Measurements from ENCODE around the gene TSSK6. TPM values are rescaled to one million over a fixed set of nuclear protein-coding genes. Genes with fewer than 3 reads are reported as not detected.

Gene TSSK6
- total RNA-seq: 0.77 TPM
- long read RNA-seq: 0 reads

DNA sequence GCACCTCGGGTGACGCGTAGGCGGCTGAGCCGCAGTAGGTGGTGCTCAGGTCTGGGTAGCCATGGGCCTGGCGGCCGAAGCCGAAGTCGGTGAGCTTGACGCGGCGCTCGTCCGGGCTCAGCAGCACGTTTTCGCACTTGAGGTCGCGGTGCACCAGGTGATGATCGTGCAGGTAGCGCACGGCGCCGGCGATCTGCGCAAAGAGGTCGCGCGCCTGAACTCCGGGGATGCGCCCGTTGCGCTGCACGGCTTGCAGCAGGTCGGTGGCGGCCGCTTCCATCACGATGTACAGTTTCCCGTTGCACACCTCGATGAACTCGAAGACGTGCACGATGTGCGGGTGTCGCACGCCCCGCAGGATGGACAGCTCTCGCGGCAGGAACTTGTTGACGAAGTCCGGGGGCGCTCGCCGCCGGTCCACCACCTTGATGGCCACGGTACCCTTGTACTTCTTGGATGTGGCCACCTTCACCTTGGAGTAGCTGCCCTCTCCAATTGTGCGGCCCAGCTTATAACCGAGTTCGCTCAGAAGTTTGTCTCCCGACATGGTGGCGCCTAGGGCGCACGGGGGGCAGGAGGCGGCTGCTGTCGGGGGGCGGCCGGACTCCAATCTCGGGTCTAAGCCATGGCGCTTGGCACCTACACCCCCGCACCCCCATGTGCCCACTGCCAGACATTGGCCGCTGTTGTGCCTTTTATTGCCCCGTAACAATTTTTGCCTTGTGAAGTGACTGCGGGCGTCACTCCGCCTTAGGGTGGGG, at the start of gene TSSK6:
TSSK6 (minus strand) TSS at position 668 of the 761 bp plus-strand sequence; CDS start at position 547, 121 bp downstream.
- intact Hi-C loops (cut with micrococcal nuclease): no loop called here
- Histone ChIP-seq H3K36me3 (peaks cover 10% of the 10 kb centered on the region), H3K27me3 (ENCODE audit: low read depth) (no peaks in the 10 kb centered on the region), H3K4me1 (peaks cover 53% of the 10 kb centered on the region), H3K4me3 (peak within 1 kb of the TSS; percentile 79), H3K9me3 (replicated peaks) (peaks cover 10% of the 10 kb centered on the region), H3K27ac (replicated peaks) (peak within 1 kb of the TSS; percentile 92)
- DNase-seq: no peak
- no peak for TF ChIP-seq CTCF (IDR thresholded peaks at IDR 0.05; ENCODE audit: borderline replicate concordance)

DNA sequence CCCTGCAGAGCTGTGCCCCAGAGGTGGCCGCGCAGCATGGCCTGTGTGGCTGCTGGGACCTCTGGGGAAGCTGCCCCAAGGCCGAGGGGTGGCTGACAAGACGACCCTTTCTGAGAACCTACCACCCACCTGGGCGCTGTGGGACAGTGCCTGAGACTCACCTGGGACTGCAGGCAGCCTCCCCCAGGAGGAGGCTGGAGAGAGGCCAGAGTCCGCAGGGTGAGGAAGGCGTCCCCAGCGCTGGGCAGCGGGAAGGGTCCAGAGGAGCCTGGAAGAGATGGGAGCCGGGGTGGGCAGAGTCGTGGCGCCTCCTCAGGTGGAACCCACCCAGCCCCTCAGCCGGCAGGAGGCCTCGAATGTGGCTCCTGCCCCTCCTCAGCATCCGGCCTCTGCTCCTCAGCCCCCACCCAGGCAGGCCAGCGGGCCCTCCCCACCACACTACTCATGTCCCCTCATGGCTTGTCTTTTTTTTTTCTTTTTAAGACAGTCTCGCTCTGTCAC, 48.0 kb upstream of the TSSK6 start:
- Histone ChIP-seq H3K27ac (replicated peaks) (no peak overlapping the region), H3K4me1 (no peaks in the 10 kb centered on the region), H3K4me3 (no peak overlapping the region), H3K36me3 (no peaks in the 10 kb centered on the region), H3K27me3 (ENCODE audit: low read depth) (no peaks in the 10 kb centered on the region), H3K9me3 (replicated peaks) (no peaks in the 10 kb centered on the region)
- TF ChIP-seq CTCF (IDR thresholded peaks at IDR 0.05; ENCODE audit: borderline replicate concordance): no peak
- intact Hi-C loops (cut with micrococcal nuclease): no loop called here
- DNase-seq: no peak

- H3K27me3 ChIP-seq (ENCODE audit: low read depth): no peaks in the 10 kb centered on the region
- DNase-seq: no peak
- H3K36me3 ChIP-seq: no peaks in the 10 kb centered on the region
- H3K4me1 ChIP-seq: no peaks in the 10 kb centered on the region
- TF ChIP-seq CTCF (IDR thresholded peaks at IDR 0.05; ENCODE audit: borderline replicate concordance): no peak
- no peaks in the 10 kb centered on the region for H3K9me3 ChIP-seq (replicated peaks)
- intact Hi-C loops (cut with micrococcal nuclease): no loop called here
- no peak overlapping the region for H3K27ac ChIP-seq (replicated peaks)
- no peak overlapping the region for H3K4me3 ChIP-seq
Measured at GRCh38 chr19:19562665-19563347, 47.5 kb upstream of the TSSK6 start.

DNA sequence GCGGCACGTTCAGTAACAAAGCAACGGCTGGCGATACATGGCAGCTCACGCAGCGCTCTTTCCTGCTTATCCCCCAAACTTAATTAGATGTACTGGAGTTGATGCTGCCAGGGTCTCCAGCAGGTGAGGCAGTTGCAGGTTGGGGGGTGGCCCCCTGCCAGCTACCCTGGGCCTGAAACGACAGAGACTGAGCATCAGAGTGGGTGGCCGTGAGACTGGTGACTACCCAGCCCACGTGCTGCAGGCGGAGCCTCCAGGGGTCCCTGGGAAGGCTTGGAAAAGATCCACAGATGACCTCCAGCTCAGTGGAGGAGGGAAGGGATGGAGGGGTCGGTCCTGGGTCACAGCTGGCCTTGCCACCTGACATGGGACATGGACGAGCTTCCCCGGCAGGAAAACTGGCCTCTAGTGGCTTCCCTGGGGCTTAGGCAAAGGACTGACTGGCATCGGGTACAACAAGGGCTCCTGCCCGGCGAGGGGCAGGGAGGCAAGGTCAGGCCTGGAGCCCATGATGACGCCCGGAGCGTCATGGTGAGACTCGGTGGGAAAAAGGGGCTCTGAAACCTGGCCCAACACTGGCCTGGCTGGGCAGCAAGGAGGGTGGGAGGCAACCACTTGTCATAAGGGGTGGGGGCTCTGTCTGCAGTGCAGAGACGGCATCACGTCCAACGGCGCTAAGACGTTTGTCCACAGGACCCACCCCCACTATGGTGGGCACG, 46.8 kb upstream of the TSSK6 start:
- no peak for DNase-seq
- TF ChIP-seq CTCF (IDR thresholded peaks at IDR 0.05; ENCODE audit: borderline replicate concordance): no peak
- no peaks in the 10 kb centered on the region for H3K4me1 ChIP-seq

DNA sequence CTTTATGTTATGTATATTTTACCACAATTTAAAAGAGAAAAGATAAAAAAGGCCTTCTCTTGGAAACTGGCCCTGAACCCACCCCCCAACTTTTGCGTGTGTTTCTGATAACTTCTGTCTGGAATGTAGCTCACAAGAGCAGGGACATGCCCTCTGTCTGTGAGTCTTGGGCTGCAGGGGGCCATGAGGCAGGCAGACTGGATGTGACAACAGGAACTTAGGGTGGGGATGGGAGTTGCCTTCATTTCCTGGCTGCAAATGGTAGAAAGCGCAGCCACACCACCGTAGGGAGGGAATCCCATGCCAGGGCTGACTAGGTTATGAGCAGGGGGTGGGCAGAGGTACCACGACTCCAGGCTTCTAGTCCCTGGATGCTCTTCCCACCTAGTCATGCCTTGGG, 44.6 kb upstream of the TSSK6 start:
- no peaks in the 10 kb centered on the region for H3K36me3 ChIP-seq
- intact Hi-C loops (cut with micrococcal nuclease): no loop called here
- no peak overlapping the region for H3K4me3 ChIP-seq
- no peak overlapping the region for H3K27ac ChIP-seq (replicated peaks)
- TF ChIP-seq CTCF (IDR thresholded peaks at IDR 0.05; ENCODE audit: borderline replicate concordance): no peak
- no peaks in the 10 kb centered on the region for H3K4me1 ChIP-seq
- H3K9me3 ChIP-seq (replicated peaks): no peaks in the 10 kb centered on the region
- no peak for DNase-seq
- peaks cover 2% of the 10 kb centered on the region for H3K27me3 ChIP-seq (ENCODE audit: low read depth)

More for the DNA sequence above, 46.8 kb upstream of the TSSK6 start:
- Histone ChIP-seq H3K9me3 (replicated peaks) (no peaks in the 10 kb centered on the region), H3K4me3 (no peak overlapping the region), H3K27me3 (ENCODE audit: low read depth) (no peaks in the 10 kb centered on the region), H3K27ac (replicated peaks) (no peak overlapping the region), H3K36me3 (no peaks in the 10 kb centered on the region)
- intact Hi-C loops (cut with micrococcal nuclease): no loop called here

All from left ventricle myocardium inferior (tissue), 1 donor.